ENCODE data around the gene MIPOL1. TPM values are rescaled to one million over a fixed set of nuclear protein-coding genes. Genes with fewer than 3 reads are reported as not detected.
A peak's percentile ranks its signal among the peaks of the same experiment; 100 is the strongest.

Gene MIPOL1
- total and polyA plus RNA-seq, 8 donors, result 2.4 to 9.0 (median 6.4) TPM

DNA sequence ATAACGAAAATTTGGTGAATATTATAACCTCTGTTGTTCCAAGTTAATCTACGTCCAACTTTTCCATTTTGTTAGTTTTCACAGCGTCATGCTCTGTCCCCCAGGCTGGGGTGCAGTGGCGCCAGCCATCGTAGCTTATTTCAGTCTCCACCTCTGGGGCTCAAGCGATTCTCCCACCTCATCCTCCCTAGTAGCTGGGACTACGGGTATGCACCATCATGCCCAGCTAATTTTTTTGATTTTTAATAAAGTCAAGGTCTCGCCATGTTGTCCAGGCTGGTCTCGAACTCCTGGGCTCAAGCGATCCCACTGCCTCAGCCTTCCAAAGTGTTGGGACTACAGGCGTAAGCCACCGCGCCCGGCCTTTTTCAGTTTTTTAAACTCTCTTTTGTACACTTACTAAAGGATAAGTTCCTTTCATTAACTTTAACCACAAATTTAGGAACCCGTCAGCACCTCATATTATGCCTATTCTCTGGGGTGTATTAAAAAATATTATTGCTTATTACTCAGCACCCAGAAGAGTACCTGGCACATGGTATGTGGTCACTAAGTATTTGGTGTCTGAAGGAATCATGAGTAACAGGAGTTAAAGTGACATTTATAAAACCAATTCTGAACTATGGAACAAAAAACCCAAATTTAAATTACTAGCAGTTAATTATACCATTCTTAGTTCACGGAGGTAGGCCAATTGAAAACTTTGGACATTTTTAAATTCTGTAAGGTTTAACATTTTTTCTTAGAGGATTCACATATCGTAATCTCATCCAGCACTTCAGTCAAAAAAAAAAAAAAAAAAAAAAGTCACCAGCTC, 925 bp upstream of the MIPOL1 start:
- 89 to 93% methylated on average over 17 of the region's 17 CpGs for WGBS, 2 donors
- FAIRE-seq, result peak; percentile 41
- peak overlapping the region in 2 of 4 donors; percentile 85 to 95 for H3K27ac ChIP-seq
- DNase-seq, result no peak
- H3K9me3 ChIP-seq, result no peaks in the 10 kb centered on the region
- H3K36me3 ChIP-seq, result no peaks in the 10 kb centered on the region
- no peak for TF ChIP-seq CTCF (IDR thresholded peaks at IDR 0.05)
- H3K4me3 ChIP-seq, result peak overlapping the region in 3 of 4 donors; percentile 46 to 70 (median 61)
- H3K4me1 ChIP-seq, result peaks cover 0 to 16% (median 7%) of the 10 kb centered on the region in 3 donors
- no peak for ATAC-seq
- no peaks in the 10 kb centered on the region for H3K27me3 ChIP-seq
- intact Hi-C loops (cut with DNase I), result no loop called here

GRCh38 chr14:37198273-37198598, 499 bp downstream of the MIPOL1 start:
- intact Hi-C loops (cut with DNase I), result no loop called here
- ATAC-seq (no peak), FAIRE-seq (no peak), DNase-seq (no peak)
- Histone ChIP-seq H3K4me3 (peak overlapping the region; percentile 34 to 70 (median 54)), H3K36me3 (no peaks in the 10 kb centered on the region), H3K4me1 (peaks cover 0 to 16% (median 7%) of the 10 kb centered on the region in 3 donors), H3K27ac (peak overlapping the region; percentile 65 to 95 (median 85)), H3K9me3 (no peaks in the 10 kb centered on the region), H3K27me3 (no peaks in the 10 kb centered on the region)
- WGBS, 2 donors, result 7 to 8% methylated on average over 11 of the region's 11 CpGs
- TF ChIP-seq CTCF (IDR thresholded peaks at IDR 0.05), result no peak

- Histone ChIP-seq H3K27me3 (no peaks in the 10 kb centered on the region), H3K9me3 (no peaks in the 10 kb centered on the region), H3K4me3 (peak overlapping the region in 2 of 4 donors; percentile 61 to 70), H3K4me1 (peaks cover 0 to 16% (median 7%) of the 10 kb centered on the region in 3 donors), H3K36me3 (no peaks in the 10 kb centered on the region), H3K27ac (no peak overlapping the region)
- DNase-seq (no peak), FAIRE-seq (no peak), ATAC-seq (no peak)
- WGBS, 2 donors, result 71 to 86% methylated on average over 5 of the region's 5 CpGs
- intact Hi-C loops (cut with DNase I), result no loop called here
- TF ChIP-seq CTCF (IDR thresholded peaks at IDR 0.05), result no peak
These were observed 1.2 kb downstream of the MIPOL1 start for GRCh38 chr14:37198907-37199306.

DNA sequence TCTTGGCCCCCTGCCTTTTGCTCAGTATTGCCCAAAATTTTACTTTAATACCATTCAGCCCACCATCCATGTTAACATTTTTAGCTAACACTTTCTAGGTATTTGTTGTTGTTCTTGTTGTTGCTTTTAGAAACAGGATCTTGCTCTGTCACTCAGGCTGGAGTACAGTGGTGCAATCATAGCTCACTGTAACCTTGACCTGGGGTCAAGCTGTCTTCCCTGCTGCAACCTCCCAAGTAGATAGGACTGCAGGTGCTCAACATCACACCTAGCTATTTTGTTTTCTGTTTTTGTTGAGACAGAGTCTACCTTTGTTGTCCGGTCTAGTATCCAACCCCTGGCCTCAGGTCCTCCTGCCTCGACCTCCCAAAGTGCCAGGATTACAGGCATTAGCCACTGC, 4.0 kb downstream of the MIPOL1 start:
- no peak for ATAC-seq
- Histone ChIP-seq H3K36me3 (no peaks in the 10 kb centered on the region), H3K4me1 (peaks cover 0 to 13% (median 7%) of the 10 kb centered on the region in 3 donors), H3K27ac (no peak overlapping the region), H3K4me3 (no peak overlapping the region), H3K9me3 (no peaks in the 10 kb centered on the region), H3K27me3 (no peaks in the 10 kb centered on the region)
- 78 to 96% methylated on average over 2 of the region's 2 CpGs for WGBS, 2 donors
- intact Hi-C loops (cut with DNase I), result no loop called here
- no peak for FAIRE-seq
- TF ChIP-seq CTCF (IDR thresholded peaks at IDR 0.05), result no peak
- DNase-seq, result no peak

DNA sequence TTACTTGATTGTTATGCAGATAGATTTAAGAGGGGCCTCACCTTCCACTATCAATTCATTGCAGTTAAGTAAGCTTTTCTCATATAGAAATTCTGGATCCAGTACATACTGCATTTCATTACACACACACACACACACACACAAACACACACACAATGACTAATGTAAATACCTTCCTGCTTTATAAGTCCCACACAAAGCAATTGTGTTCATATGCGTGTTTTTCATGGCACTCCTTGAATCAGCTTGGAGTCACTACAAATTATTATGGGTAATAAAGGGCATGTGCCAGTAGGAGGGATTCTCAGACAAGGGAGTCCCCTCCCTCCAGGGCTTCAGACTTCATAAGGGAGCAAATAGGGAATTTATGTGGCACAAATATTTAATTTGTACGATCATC, 4.5 kb downstream of the MIPOL1 start:
- no peak for ATAC-seq
- FAIRE-seq, result no peak
- Histone ChIP-seq H3K36me3 (no peaks in the 10 kb centered on the region), H3K4me3 (no peak overlapping the region), H3K4me1 (peaks cover 0 to 9% (median 7%) of the 10 kb centered on the region in 3 donors), H3K27me3 (no peaks in the 10 kb centered on the region), H3K27ac (no peak overlapping the region), H3K9me3 (no peaks in the 10 kb centered on the region)
- intact Hi-C loops (cut with DNase I), result no loop called here
- TF ChIP-seq CTCF (IDR thresholded peaks at IDR 0.05), result no peak
- DNase-seq, result no peak
- WGBS, 2 donors, result 86 to 94% methylated on average over 2 of the region's 2 CpGs
